Measurements from ENCODE around the gene AKR1A1.

The AKR1A1 gene

GRCh38 chr1:45612941-45613579, 62.4 kb downstream of the AKR1A1 start:
- Histone ChIP-seq H3K9me3 (ENCODE audit: control insufficient read depth in 2 of 2, low read length in 2 of 2) (no peaks in the 10 kb centered on the region), H3K27me3 (ENCODE audit: control insufficient read depth in 2 of 2, insufficient read depth in 2 of 2, low read length in 2 of 2) (no peaks in the 10 kb centered on the region), H3K4me3 (ENCODE audit: low read length in 2 of 2) (no peak overlapping the region), H3K4me1 (ENCODE audit: control insufficient read depth in 2 of 2, insufficient read depth in 2 of 2, low read length in 2 of 2) (no peaks in the 10 kb centered on the region), H3K36me3 (ENCODE audit: control insufficient read depth in 2 of 2, insufficient read depth in 2 of 2, low read length in 2 of 2) (peaks cover 47 to 55% of the 10 kb centered on the region in 2 donors), H3K27ac (ENCODE audit: low read depth in 2 of 2, low read length in 2 of 2) (no peak overlapping the region), H3K9ac (ENCODE audit: low read depth in 1 of 2, low read length in 2 of 2) (no peak overlapping the region)

GRCh38 chr1:45615885-45616284, 65.3 kb downstream of the AKR1A1 start:
- no peak overlapping the region for H3K4me3 ChIP-seq (ENCODE audit: low read length in 2 of 2)
- H3K4me1 ChIP-seq (ENCODE audit: control insufficient read depth in 2 of 2, insufficient read depth in 2 of 2, low read length in 2 of 2) = peaks cover 0 to 3% of the 10 kb centered on the region in 2 donors
- H3K9me3 ChIP-seq (ENCODE audit: control insufficient read depth in 2 of 2, low read length in 2 of 2) = no peaks in the 10 kb centered on the region
- no peak overlapping the region for H3K27ac ChIP-seq (ENCODE audit: low read depth in 2 of 2, low read length in 2 of 2)
- H3K27me3 ChIP-seq (ENCODE audit: control insufficient read depth in 2 of 2, insufficient read depth in 2 of 2, low read length in 2 of 2) = no peaks in the 10 kb centered on the region
- no peak overlapping the region for H3K9ac ChIP-seq (ENCODE audit: low read depth in 1 of 2, low read length in 2 of 2)
- peaks cover 42 to 64% of the 10 kb centered on the region in 2 donors for H3K36me3 ChIP-seq (ENCODE audit: control insufficient read depth in 2 of 2, insufficient read depth in 2 of 2, low read length in 2 of 2)

- no peak overlapping the region for H3K4me3 ChIP-seq (ENCODE audit: low read length in 2 of 2)
- H3K27me3 ChIP-seq (ENCODE audit: control insufficient read depth in 2 of 2, insufficient read depth in 2 of 2, low read length in 2 of 2) = no peaks in the 10 kb centered on the region
- no peak overlapping the region for H3K27ac ChIP-seq (ENCODE audit: low read depth in 2 of 2, low read length in 2 of 2)
- peaks cover 0 to 3% of the 10 kb centered on the region in 2 donors for H3K4me1 ChIP-seq (ENCODE audit: control insufficient read depth in 2 of 2, insufficient read depth in 2 of 2, low read length in 2 of 2)
- peaks cover 42 to 68% of the 10 kb centered on the region in 2 donors for H3K36me3 ChIP-seq (ENCODE audit: control insufficient read depth in 2 of 2, insufficient read depth in 2 of 2, low read length in 2 of 2)
- no peak overlapping the region for H3K9ac ChIP-seq (ENCODE audit: low read depth in 1 of 2, low read length in 2 of 2)
- no peaks in the 10 kb centered on the region for H3K9me3 ChIP-seq (ENCODE audit: control insufficient read depth in 2 of 2, low read length in 2 of 2)
Measured at GRCh38 chr1:45617618-45618017, 67.0 kb downstream of the AKR1A1 start.

- H3K36me3 ChIP-seq (ENCODE audit: control insufficient read depth in 2 of 2, insufficient read depth in 2 of 2, low read length in 2 of 2) = peaks cover 47 to 71% of the 10 kb centered on the region in 2 donors
- peaks cover 0 to 4% of the 10 kb centered on the region in 2 donors for H3K4me1 ChIP-seq (ENCODE audit: control insufficient read depth in 2 of 2, insufficient read depth in 2 of 2, low read length in 2 of 2)
- H3K27ac ChIP-seq (ENCODE audit: low read depth in 2 of 2, low read length in 2 of 2) = no peak overlapping the region
- H3K9me3 ChIP-seq (ENCODE audit: control insufficient read depth in 2 of 2, low read length in 2 of 2) = no peaks in the 10 kb centered on the region
- no peaks in the 10 kb centered on the region for H3K27me3 ChIP-seq (ENCODE audit: control insufficient read depth in 2 of 2, insufficient read depth in 2 of 2, low read length in 2 of 2)
- no peak overlapping the region for H3K4me3 ChIP-seq (ENCODE audit: low read length in 2 of 2)
- no peak overlapping the region for H3K9ac ChIP-seq (ENCODE audit: low read depth in 1 of 2, low read length in 2 of 2)
Measured at GRCh38 chr1:45619149-45619921, 68.7 kb downstream of the AKR1A1 start.
